K562 (cell line): ENCODE measurements around the gene VAPB. TPM values are rescaled to one million over a fixed set of nuclear protein-coding genes. Genes with fewer than 3 reads are reported as not detected.

ENCODE experiments used
- ATAC-seq: fragments of 200-7000 bp; cut with Tn5 transposase; 3 replicates; pipeline ENCODE4 v1.9.1; 2020; ENCODE audit warnings: moderate library complexity
- BruUV-seq: library from RNA; stranded (reverse); fragments of 400-500 nt; replicated peaks from 2 replicates; lab custom pipeline; 2021; lab: Mats Ljungman, UMichigan
- CTCF ChIA-PET: fragments of 300-600 bp; formaldehyde crosslinking; extraction: SDS; loops from one replicate; lab custom pipeline; 2021; ENCODE audit warnings: low intra/inter-chr PET ratio; lab: Yijun Ruan, JAX
- POLR2A ChIA-PET: fragments of 300-600, 350-650 bp; sonication (Branson Sonifier 250); formaldehyde crosslinking; extraction: SDS; loops from one replicate; lab custom pipeline; 2021; ENCODE audit warnings: antibody characterized with exemption, inconsistent platforms; lab: Yijun Ruan, JAX
- DNase-seq, 4 experiments: peaks; one replicate each; pipeline versions ENCODE4 v3.0.0 to v3.0.0-alpha.2; 2011 to 2018; ENCODE audit warnings: low spot score in 3 of 4, mixed read lengths in 3 of 4; ENCODE audit errors: extremely low read depth in 1 of 4
- FAIRE-seq: peaks from 2 replicates; lab custom pipeline; 2011; peaks lifted over from hg19 to GRCh38; lab: Jason Lieb, UNC
- H2AFZ ChIP-seq: 2 replicates; pipeline ENCODE4 v1.6.0; 2011; ENCODE audit warnings: low read depth, low read length, control low read depth, inconsistent platforms
- H3K27ac ChIP-seq: fragments of 200-600 bp; 3 replicates; pipeline ENCODE4 v1.8.0; 2011; ENCODE audit warnings: low read depth, mild to moderate bottlenecking, control low read depth, inconsistent platforms, low read length, moderate library complexity, mixed read lengths; ENCODE audit errors: extremely low read depth
- H3K27me3 ChIP-seq, 2 experiments: fragments of 300-600 bp in 1 of 2; 2 replicates in 1 of 2; 3 replicates in 1 of 2; pipeline versions ENCODE4 v1.6.0 to v1.8.0; 2011; ENCODE audit warnings: inconsistent platforms in 2 of 2, low read length in 2 of 2, mild to moderate bottlenecking in 1 of 2, mixed read lengths in 1 of 2, moderate library complexity in 1 of 2; ENCODE audit not compliant: control insufficient read depth in 2 of 2, insufficient read depth in 2 of 2
- H3K36me3 ChIP-seq: fragments of 300-600 bp; 3 replicates; pipeline ENCODE4 v1.8.0; 2011; ENCODE audit warnings: mild to moderate bottlenecking, low read length, inconsistent platforms; ENCODE audit not compliant: control insufficient read depth, insufficient read depth
- H3K4me1 ChIP-seq, 2 experiments: fragments of 200-600 bp in 1 of 2; replicated peaks in 1 of 2; 2 replicates in 1 of 2; 3 replicates in 1 of 2; pipeline versions ENCODE4 v1.5.1 to v1.8.0; 2011; ENCODE audit warnings: inconsistent platforms in 2 of 2, low read length in 2 of 2, mild to moderate bottlenecking in 1 of 2, mixed read lengths in 1 of 2, moderate library complexity in 1 of 2; ENCODE audit not compliant: control insufficient read depth in 2 of 2, insufficient read depth in 2 of 2
- H3K4me2 ChIP-seq: 2 replicates; pipeline ENCODE4 v1.6.1; 2011; ENCODE audit warnings: low read length, control low read depth, inconsistent platforms, mixed read lengths; ENCODE audit not compliant: insufficient read depth
- H3K4me3 ChIP-seq: fragments of 200-600 bp; sonication (generic), shearing (Covaris generic); 2 replicates; pipeline ENCODE4 v1.5.1; 2016; ENCODE audit warnings: control low read depth, inconsistent platforms
- H3K79me2 ChIP-seq: fragments of 200-600 bp; 3 replicates; pipeline ENCODE4 v1.8.0; 2011; ENCODE audit warnings: low read length, inconsistent platforms; ENCODE audit not compliant: control insufficient read depth, insufficient read depth
- H3K9ac ChIP-seq, 2 experiments: 2 replicates each; pipeline versions ENCODE4 v1.6.0 to v1.6.1; 2011; ENCODE audit warnings: low read depth in 2 of 2, low read length in 2 of 2, control low read depth in 1 of 2, inconsistent platforms in 1 of 2, mild to moderate bottlenecking in 1 of 2, mixed read lengths in 1 of 2; ENCODE audit not compliant: insufficient read depth in 1 of 2
- H3K9me1 ChIP-seq: one replicate; pipeline ENCODE4 v1.6.0; 2011; ENCODE audit warnings: inconsistent platforms, mild to moderate bottlenecking, low read length, moderate library complexity; ENCODE audit not compliant: control insufficient read depth, insufficient read depth
- H3K9me3 ChIP-seq: replicated peaks from 2 replicates; pipeline ENCODE4 v1.5.1; 2011; ENCODE audit warnings: low read depth, low read length, inconsistent platforms; ENCODE audit not compliant: control insufficient read depth, insufficient read depth
- H4K20me1 ChIP-seq: replicated peaks from 2 replicates; pipeline ENCODE4 v1.6.1; 2011; ENCODE audit warnings: low read length, inconsistent platforms, mixed read lengths; ENCODE audit not compliant: control insufficient read depth, insufficient read depth
- BCLAF1 ChIP-seq, 2 experiments: fragments of 450-650 bp in 1 of 2; IDR thresholded peaks; 2 replicates each; pipeline ENCODE4 v1.6.1; 2011 to 2017; ENCODE audit warnings: low read depth in 2 of 2, antibody characterized with exemption in 1 of 2, borderline replicate concordance in 1 of 2, low read length in 1 of 2, mild to moderate bottlenecking in 1 of 2, mixed read lengths in 1 of 2; ENCODE audit not compliant: control insufficient read depth in 1 of 2
- CBFA2T3 ChIP-seq: fragments of 450-650 bp; IDR thresholded peaks from 2 replicates; pipeline ENCODE4 v1.6.1; 2017
- FOXJ3 ChIP-seq: sonication (generic); formaldehyde crosslinking; IDR thresholded peaks from 2 replicates; pipeline ENCODE4 v1.4.0; 2020; ENCODE audit warnings: mild to moderate bottlenecking, missing genetic modification reagents
- HNRNPLL ChIP-seq: fragments of 200-400 bp; formaldehyde crosslinking; IDR thresholded peaks from 2 replicates; pipeline ENCODE4 v1.6.1; 2017; ENCODE audit warnings: low read length, low read depth, mild to moderate bottlenecking; ENCODE audit not compliant: poor library complexity, severe bottlenecking
- RREB1 ChIP-seq: fragments of 250-450 bp; sonication (Bioruptor Pico); IDR thresholded peaks from 2 replicates; pipeline ENCODE4 v1.4.0; 2020
- SMC3 ChIP-seq: conservative IDR thresholded peaks from 2 replicates; pipeline ENCODE4 v1.6.1; 2011; ENCODE audit warnings: low read depth, low read length, improper control_type of control experiment; ENCODE audit not compliant: insufficient read depth
- TAF9B ChIP-seq: fragments of 450-650 bp; IDR thresholded peaks from 2 replicates; pipeline ENCODE4 v1.6.1; 2018; ENCODE audit warnings: mild to moderate bottlenecking; ENCODE audit not compliant: partially characterized antibody
- TGIF2 ChIP-seq: sonication (generic); formaldehyde crosslinking; IDR thresholded peaks from 2 replicates; pipeline ENCODE4 v1.8.1; 2022; ENCODE audit warnings: mild to moderate bottlenecking, missing genetic modification reagents, moderate library complexity
- TSC22D4 ChIP-seq: fragments of 450-650 bp; IDR thresholded peaks from 2 replicates; pipeline ENCODE4 v1.6.1; 2016; ENCODE audit warnings: missing genetic modification characterization, missing biosample characterization, control low read depth
- WHSC1 ChIP-seq: IDR thresholded peaks from one replicate; pipeline ENCODE4 v1.6.1; 2012; ENCODE audit warnings: low read length, control low read depth, inconsistent platforms
- ZFP1 ChIP-seq: fragments of 450-650 bp; formaldehyde crosslinking; IDR thresholded peaks from 2 replicates; pipeline ENCODE4 v1.4.0; 2020; ENCODE audit warnings: mild to moderate bottlenecking, mixed read lengths
- ZNF184 ChIP-seq: sonication (generic); formaldehyde crosslinking; IDR thresholded peaks from 2 replicates; pipeline ENCODE4 v1.5.0; 2020; ENCODE audit warnings: missing genetic modification reagents
- ZNF445 ChIP-seq: fragments of 250-450 bp; sonication (Bioruptor Pico); IDR thresholded peaks from 2 replicates; pipeline ENCODE4 v1.4.0; 2020; ENCODE audit warnings: low read depth, mild to moderate bottlenecking, moderate library complexity
- WGBS: fragments of 100-300 bp; shearing (Covaris generic); methylation state at CpG from one replicate; pipeline ENCODE4 v1.1.6; 2016; ENCODE audit warnings: low coverage, mixed read lengths; ENCODE audit not compliant: insufficient coverage; ENCODE audit errors: missing lambda C conversion rate; 5-methylcytosine and 5-hydroxymethylcytosine counted together
- in situ Hi-C: fragments of 300-500 bp; cut with MboI; formaldehyde crosslinking; loops from 4 replicates; pipeline ENCODE4 v1.15.0; 2018; ENCODE audit warnings: inconsistent platforms, mixed read lengths
- intact Hi-C: fragments of 100-400 bp; cut with micrococcal nuclease; formaldehyde crosslinking; loops from 2 replicates; pipeline ENCODE4 v1.14.2; 2022
- polyA plus RNA-seq, 8 experiments: library from polyadenylated mRNA; depleted of rRNA in 4 of 8; stranded (reverse) in 5 of 8; unstranded in 3 of 8; fragments of >200 nt; fragmentation: Nextera tagmentation in 2 of 8; fragmentation: Illumina TruSeq in 1 of 8; extraction: Ambion mirVana in 2 of 8; extraction: Trizol in 1 of 8; gene quantifications; 2 replicates each; pipeline versions ENCODE4 v1.2.1 to v1.2.3, GENCODE V29; 2011 to 2014; ENCODE audit warnings: inconsistent platforms in 1 of 8, missing spikeins in 1 of 8
- total RNA-seq, 7 experiments: library from RNA; depleted of rRNA in 6 of 7; stranded (reverse); fragments of >200 nt in 6 of 7; fragmentation: Illumina TruSeq in 2 of 7; extraction: Trizol in 2 of 7; gene quantifications; 2 replicates each; pipeline versions ENCODE4 v1.2.1 to v1.2.3, GENCODE V29; 2011 to 2021; ENCODE audit warnings: low replicate concordance in 1 of 7

Gene VAPB
- total and polyA plus RNA-seq, 9 of the 15 experiments (the other 6 are each of a cell fraction or from before 2014, with no cell fraction given) = 3.4 to 51.0 (median 27.9) TPM

- Histone ChIP-seq H3K9me3 (no peaks in the 10 kb centered on the region), H2AFZ (no peak overlapping the region), H3K27ac (no peak overlapping the region), H3K79me2 (no peaks in the 10 kb centered on the region), H3K4me1 (peaks cover 0 to 21% of the 10 kb centered on the region in 2 experiments; a peak in 2 of 5 replicates), H3K9me1 (peaks cover 3% of the 10 kb centered on the region), H3K4me3 (no peak overlapping the region), H3K4me2 (no peak overlapping the region), H4K20me1 (0 out of 2 replicates have a peak, but pooled peaks cover 2% of the 10 kb centered on the region), H3K9ac (no peak overlapping the region), H3K27me3 (peaks cover 21 to 51% of the 10 kb centered on the region in 2 experiments; a peak in 4 of 5 replicates), H3K36me3 (no peaks in the 10 kb centered on the region)
- intact Hi-C loops (no loop called here), in situ Hi-C loops (no loop called here)
- FAIRE-seq (no peak), ATAC-seq (no peak), DNase-seq (no peak)
- 41% methylated on average over 38 of the region's 68 CpGs for WGBS
- CTCF ChIA-PET = no interaction called here
- POLR2A ChIA-PET = interaction anchor here (0.9 kb wide), 1 partner anchor 222 kb away, joined by 3 read pairs; no protein-coding TSS in a partner anchor
- BruUV-seq = no TSS peak
- TF ChIP-seq ZNF445 (CRISPR knock-in tag) (no peak), HNRNPLL (no peak), BCLAF1 (IDR thresholded peaks at IDR 0.05; ENCODE audit: borderline replicate concordance in 1 of 2, control insufficient read depth in 1 of 2, low read depth in 2 of 2, low read length in 1 of 2) (no peak), TGIF2 (no peak), ZFP1 (CRISPR knock-in tag) (no peak), WHSC1 (no peak), FOXJ3 (CRISPR knock-in tag) (no peak), TSC22D4 (tag) (no peak), ZNF184 (no peak), TAF9B (no peak), SMC3 (no peak), RREB1 (CRISPR knock-in tag) (no peak), CBFA2T3 (no peak)
Observed at GRCh38 chr20:58466729-58467571, 77.9 kb downstream of the VAPB start.
